SK-N-SH (cell line): ENCODE data around the gene LMBR1. TPM values are rescaled to one million over a fixed set of nuclear protein-coding genes. Genes with fewer than 3 reads are reported as not detected.

ENCODE experiments used
- CHD2 ChIP-seq: fragments of 150-350 bp; IDR thresholded peaks from 2 replicates; pipeline ENCODE4 v1.6.1; 2018; ENCODE audit warnings: low read length; ENCODE audit not compliant: partially characterized antibody
- MXI1 ChIP-seq: IDR thresholded peaks from 2 replicates; pipeline ENCODE4 v1.6.1; 2012; ENCODE audit warnings: mild to moderate bottlenecking, low read depth, low read length, improper control_type of control experiment
- RAD21 ChIP-seq: IDR thresholded peaks from 2 replicates; pipeline ENCODE4 v1.6.1; 2012; ENCODE audit warnings: mild to moderate bottlenecking, low read length
- RFX5 ChIP-seq: IDR thresholded peaks from 2 replicates; pipeline ENCODE4 v1.6.1; 2012; ENCODE audit warnings: mild to moderate bottlenecking, improper control_type of control experiment, low read length
- RXRA ChIP-seq: IDR thresholded peaks from 2 replicates; pipeline ENCODE4 v1.4.0; 2012; ENCODE audit warnings: low read depth, mild to moderate bottlenecking, borderline replicate concordance
- SMC3 ChIP-seq: IDR thresholded peaks from 2 replicates; pipeline ENCODE4 v1.6.1; 2012; ENCODE audit warnings: low read depth, low read length, improper control_type of control experiment
- YY1 ChIP-seq: IDR thresholded peaks from 2 replicates; pipeline ENCODE4 v1.4.0; 2012; ENCODE audit warnings: low read depth, mild to moderate bottlenecking
- polyA plus RNA-seq, 3 experiments: library from polyadenylated mRNA; depleted of rRNA; stranded (reverse); fragments of >200 nt; gene quantifications; 2 replicates each; pipeline ENCODE4 v1.2.3, GENCODE V29; 2012
- small RNA-seq, 7 experiments: library from RNA; depleted of rRNA; stranded (forward); fragments of <200 nt; gene quantifications; one replicate each; pipeline ENCODE3, GENCODE V24; 2012

LMBR1 gene
- polyA plus RNA-seq, 1 of the 3 experiments (the other 2 are of a cell fraction), result 24.6 TPM

DNA sequence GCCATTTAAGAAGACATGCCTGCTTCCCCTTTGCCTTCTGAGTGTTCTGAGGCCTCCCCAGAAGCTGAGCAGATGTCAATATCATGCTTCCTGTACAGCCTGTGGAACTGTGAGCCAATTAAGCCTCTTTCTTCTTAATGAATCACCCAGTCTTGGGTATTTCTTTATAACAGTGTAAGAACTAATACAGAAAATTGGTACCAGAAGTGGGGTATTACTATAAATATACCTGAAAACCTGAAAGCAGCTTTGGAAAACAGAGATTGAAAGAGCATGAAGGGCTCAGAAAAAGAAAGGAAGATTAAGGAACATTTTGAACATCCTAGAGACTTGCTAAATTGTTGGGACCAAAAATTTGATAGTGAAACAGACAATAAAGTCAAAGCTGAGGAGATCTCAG is 264.4 kb downstream of the LMBR1 start (continued):
- TF ChIP-seq CHD2, result no peak
- no peak for TF ChIP-seq MXI1
- TF ChIP-seq YY1, result no peak
- no peak for TF ChIP-seq RXRA
- no peak for TF ChIP-seq RFX5
- TF ChIP-seq SMC3, result no peak
- no peak for TF ChIP-seq RAD21

Small RNA genes within 50 kb of the gene (small RNA-seq; reads per million reads assigned to genes)
- gene RNU4-31P, result 0 reads per million in 7 experiments

Other genes with a start within 250 kb of the LMBR1 start
- gene NOM1, start 56.5 kb upstream of the LMBR1 start, polyA plus RNA-seq (2012; rRNA removed), result 18.1 and 21.2 TPM in 2 replicates
- not detected in 2 replicates for gene MNX1, start 117.5 kb upstream of the LMBR1 start, polyA plus RNA-seq (2012; rRNA removed)
- 48.4 and 63.2 TPM in 2 replicates for gene UBE3C, start 245.7 kb upstream of the LMBR1 start, polyA plus RNA-seq (2012; rRNA removed)